HFFc6 (cell line): ENCODE measurements around the gene KCNJ11. TPM values are rescaled to one million over a fixed set of nuclear protein-coding genes. Genes with fewer than 3 reads are reported as not detected.
A peak's percentile ranks its signal among the peaks of the same experiment; 100 is the strongest.

Source experiments
- DNase-seq: peaks from one replicate; pipeline ENCODE4 v3.0.0-alpha.2; 2018
- H3K27ac Mint-ChIP-seq: 2 replicates; pipeline ENCODE4 v1.8.0; 2020; ENCODE audit warnings: mild to moderate bottlenecking, mixed read lengths
- H3K27me3 Mint-ChIP-seq: 2 replicates; pipeline ENCODE4 v1.8.0; 2021; ENCODE audit warnings: mild to moderate bottlenecking, moderate library complexity, mixed read lengths; ENCODE audit not compliant: insufficient read depth
- H3K36me3 Mint-ChIP-seq: 2 replicates; pipeline ENCODE4 v1.8.0; 2021; ENCODE audit warnings: low read depth, mixed read lengths
- H3K4me1 Mint-ChIP-seq: 2 replicates; pipeline ENCODE4 v1.8.0; 2020; ENCODE audit warnings: low read depth, mixed read lengths
- H3K4me3 Mint-ChIP-seq: 2 replicates; pipeline ENCODE4 v1.8.0; 2020; ENCODE audit warnings: mild to moderate bottlenecking, moderate library complexity, mixed read lengths
- H3K9me3 Mint-ChIP-seq: 2 replicates; pipeline ENCODE4 v1.8.0; 2020; ENCODE audit warnings: mild to moderate bottlenecking, mixed read lengths
- total RNA-seq, 6 experiments: library from RNA; stranded (reverse); fragmentation: NEBNext Ultra II Directional; extraction: Animal tissue kit (Norgen Biotek cat#: 25700); gene quantifications; 2 replicates in 1 of 6; 3 replicates in 5 of 6; pipeline ENCODE4 v1.2.3, GENCODE V29; 2021
- TF ChIP-seq, protein P1 (sequence below): fragments of 200-600 bp; sonication (generic); IDR thresholded peaks from 2 replicates; pipeline ENCODE4 v1.5.0; 2021; ENCODE audit warnings: antibody characterized with exemption, mild to moderate bottlenecking

The KCNJ11 gene
- total RNA-seq, 6 experiments from 2014 or later: not detected

DNA sequence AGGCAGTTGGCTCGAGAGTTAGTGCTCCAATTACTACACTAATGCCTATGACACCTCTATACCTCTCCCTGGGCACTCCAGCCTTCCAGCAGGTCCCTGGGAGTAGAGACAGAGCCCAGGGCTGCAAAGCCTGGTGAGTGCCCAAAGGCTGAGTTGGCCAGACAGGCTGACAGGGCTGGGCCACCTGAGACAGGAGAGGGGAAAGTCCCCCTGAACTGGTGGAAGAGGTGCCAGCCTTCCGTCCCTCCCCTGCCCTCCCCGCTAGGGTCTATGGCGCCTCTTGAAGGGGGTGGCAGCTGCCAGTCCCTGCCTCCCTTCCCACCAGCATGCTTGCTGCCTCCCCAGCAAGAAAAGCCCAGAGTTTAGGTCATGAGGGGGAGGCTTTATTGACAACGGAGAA lies 3.0 kb downstream of the KCNJ11 start:
- H3K4me3 Mint-ChIP-seq: no peak overlapping the region
- H3K27me3 Mint-ChIP-seq: peaks cover 6% of the 10 kb centered on the region

DNA sequence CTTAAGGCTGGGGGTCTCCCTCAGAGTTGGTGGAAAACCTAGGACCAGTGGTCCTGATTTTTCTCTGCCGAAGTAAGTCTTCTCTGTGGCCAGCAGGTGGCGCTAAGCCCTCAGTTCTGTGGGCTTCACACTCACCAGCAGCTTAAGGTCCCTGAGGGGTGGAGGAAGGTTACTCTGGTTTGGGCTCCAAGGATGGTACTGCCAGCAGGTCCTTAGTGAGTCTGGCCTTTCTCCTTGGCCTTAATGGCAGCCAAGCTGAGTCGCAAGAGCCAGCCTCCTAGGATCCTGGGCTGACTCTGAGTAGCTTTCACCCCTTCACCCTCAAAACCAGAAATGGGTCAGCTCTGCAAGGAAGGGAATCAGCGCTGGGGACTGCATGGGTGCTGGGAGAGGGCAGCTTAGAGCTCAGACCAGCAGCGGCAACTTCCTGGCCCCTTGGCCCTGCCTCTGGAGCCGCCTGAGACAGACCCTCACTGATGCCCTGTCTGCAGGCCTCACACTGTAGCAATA lies 4.4 kb downstream of the KCNJ11 start:
- Mint-ChIP-seq H3K27me3 (peaks cover 6% of the 10 kb centered on the region), H3K9me3 (no peaks in the 10 kb centered on the region), H3K27ac (peak overlapping the region; percentile 65), H3K36me3 (no peaks in the 10 kb centered on the region), H3K4me3 (no peak overlapping the region), H3K4me1 (peaks cover 47% of the 10 kb centered on the region)
- TF ChIP-seq, protein P1, sequence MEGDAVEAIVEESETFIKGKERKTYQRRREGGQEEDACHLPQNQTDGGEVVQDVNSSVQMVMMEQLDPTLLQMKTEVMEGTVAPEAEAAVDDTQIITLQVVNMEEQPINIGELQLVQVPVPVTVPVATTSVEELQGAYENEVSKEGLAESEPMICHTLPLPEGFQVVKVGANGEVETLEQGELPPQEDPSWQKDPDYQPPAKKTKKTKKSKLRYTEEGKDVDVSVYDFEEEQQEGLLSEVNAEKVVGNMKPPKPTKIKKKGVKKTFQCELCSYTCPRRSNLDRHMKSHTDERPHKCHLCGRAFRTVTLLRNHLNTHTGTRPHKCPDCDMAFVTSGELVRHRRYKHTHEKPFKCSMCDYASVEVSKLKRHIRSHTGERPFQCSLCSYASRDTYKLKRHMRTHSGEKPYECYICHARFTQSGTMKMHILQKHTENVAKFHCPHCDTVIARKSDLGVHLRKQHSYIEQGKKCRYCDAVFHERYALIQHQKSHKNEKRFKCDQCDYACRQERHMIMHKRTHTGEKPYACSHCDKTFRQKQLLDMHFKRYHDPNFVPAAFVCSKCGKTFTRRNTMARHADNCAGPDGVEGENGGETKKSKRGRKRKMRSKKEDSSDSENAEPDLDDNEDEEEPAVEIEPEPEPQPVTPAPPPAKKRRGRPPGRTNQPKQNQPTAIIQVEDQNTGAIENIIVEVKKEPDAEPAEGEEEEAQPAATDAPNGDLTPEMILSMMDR: peak; percentile 98
- peak; percentile 52 for DNase-seq

More for the DNA sequence above, 3.0 kb downstream of the KCNJ11 start:
- TF ChIP-seq, protein P1: no peak
- H3K9me3 Mint-ChIP-seq: no peaks in the 10 kb centered on the region
- no peak overlapping the region for H3K27ac Mint-ChIP-seq
- peaks cover 40% of the 10 kb centered on the region for H3K4me1 Mint-ChIP-seq
- DNase-seq: no peak
- no peaks in the 10 kb centered on the region for H3K36me3 Mint-ChIP-seq

DNA sequence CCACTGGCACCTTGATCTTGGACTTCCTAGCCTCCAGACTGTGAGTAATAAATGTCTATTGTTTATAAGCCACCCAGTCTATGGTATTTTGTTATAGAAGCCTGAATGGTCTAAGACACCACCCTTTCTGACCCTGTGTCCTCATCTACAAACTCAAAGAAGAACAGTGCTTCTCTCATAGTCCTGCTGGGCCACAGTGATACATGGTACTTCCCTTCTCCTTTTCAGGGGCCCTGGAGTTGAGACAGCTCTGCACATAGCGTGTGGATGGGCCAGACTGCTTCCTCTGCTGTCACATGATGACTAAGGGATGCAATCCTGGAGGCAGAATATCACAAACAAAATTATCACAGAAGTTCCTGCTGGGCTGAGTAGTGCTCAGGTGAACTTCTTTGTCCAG lies 5.0 kb downstream of the KCNJ11 start:
- peak; percentile 32 for DNase-seq
- peaks cover 2% of the 10 kb centered on the region for H3K36me3 Mint-ChIP-seq

DNA sequence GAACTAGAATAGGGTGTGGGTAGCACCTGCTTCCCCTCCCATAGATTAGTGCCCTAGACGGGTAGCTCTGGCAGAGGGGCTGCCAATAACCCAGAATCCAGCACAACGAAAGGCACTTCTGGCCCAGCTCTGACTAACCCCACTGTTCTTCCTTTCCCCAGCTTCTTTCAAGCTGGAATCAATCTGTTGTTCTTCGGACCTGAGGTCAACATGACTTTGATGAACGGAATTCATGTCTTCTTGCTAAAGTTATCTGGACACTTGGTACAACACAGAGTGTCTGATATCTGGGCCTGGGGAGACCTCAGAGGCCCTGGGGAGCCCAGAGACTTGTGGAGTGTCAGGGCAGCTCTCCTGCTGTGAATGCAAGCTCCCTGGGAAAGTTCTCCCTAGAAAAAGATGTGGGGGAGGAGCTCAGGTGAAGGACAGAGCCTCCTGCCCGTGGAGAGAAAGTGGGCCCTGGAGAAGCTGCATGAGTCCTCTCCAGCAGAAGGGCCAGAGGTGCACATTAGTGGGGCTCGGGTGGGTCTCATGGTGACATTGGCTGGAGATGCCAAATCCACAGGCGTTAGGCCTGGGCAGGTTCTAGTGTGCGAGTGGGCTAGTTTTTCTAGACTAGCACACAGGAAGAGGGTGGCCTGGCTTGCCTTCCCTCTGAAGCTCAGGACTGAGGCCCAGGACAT lies 6.3 kb downstream of the KCNJ11 start:
- H3K4me1 Mint-ChIP-seq: peaks cover 47% of the 10 kb centered on the region
- peak overlapping the region; percentile 46 for H3K4me3 Mint-ChIP-seq
- H3K27me3 Mint-ChIP-seq: no peaks in the 10 kb centered on the region; the same call in 1 of the 2 replicates
- DNase-seq: peak; percentile 35
- peaks cover 13% of the 10 kb centered on the region for H3K36me3 Mint-ChIP-seq
- TF ChIP-seq, protein P1: no peak
- H3K27ac Mint-ChIP-seq: peak overlapping the region; percentile 89
- no peaks in the 10 kb centered on the region for H3K9me3 Mint-ChIP-seq

More for the DNA sequence above, 5.0 kb downstream of the KCNJ11 start:
- H3K4me3 Mint-ChIP-seq: no peak overlapping the region
- TF ChIP-seq, protein P1: no peak
- H3K4me1 Mint-ChIP-seq: peaks cover 47% of the 10 kb centered on the region
- H3K27me3 Mint-ChIP-seq: peaks cover 6% of the 10 kb centered on the region
- no peaks in the 10 kb centered on the region for H3K9me3 Mint-ChIP-seq
- H3K27ac Mint-ChIP-seq: peak overlapping the region; percentile 65

DNA sequence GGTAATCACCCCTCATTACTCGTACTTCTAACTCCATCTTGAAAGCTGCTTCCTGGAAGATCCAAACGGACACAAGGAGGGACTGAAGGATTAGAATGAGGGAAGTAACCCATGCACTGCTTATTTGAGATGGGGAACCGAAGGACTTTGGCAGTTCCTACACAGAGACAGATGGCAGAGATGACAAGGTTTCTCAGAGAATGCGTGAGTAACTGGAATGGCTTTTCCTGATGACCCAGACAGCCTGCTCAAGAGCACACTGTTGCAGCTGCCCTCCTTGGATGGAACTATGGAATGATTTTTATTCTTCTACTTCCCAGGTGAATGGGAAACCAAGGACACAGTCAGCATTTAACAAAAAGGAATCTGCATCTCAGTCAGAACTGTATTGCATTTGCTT lies 7.3 kb downstream of the KCNJ11 start:
- H3K9me3 Mint-ChIP-seq: no peaks in the 10 kb centered on the region
- no peaks in the 10 kb centered on the region; the same call in 1 of the 2 replicates for H3K27me3 Mint-ChIP-seq
- DNase-seq: peak; percentile 57
- H3K4me1 Mint-ChIP-seq: peaks cover 47% of the 10 kb centered on the region
- H3K4me3 Mint-ChIP-seq: peak overlapping the region; percentile 62
- TF ChIP-seq, protein P1: no peak
- peak overlapping the region; percentile 89 for H3K27ac Mint-ChIP-seq
- H3K36me3 Mint-ChIP-seq: peaks cover 18% of the 10 kb centered on the region
